Activated naive CD8-positive, alpha-beta T cell treated with anti-CD3 and anti-CD28 coated beads, Interleukin-2, amount 10 ng/mL, durations not matched to agents 7 days and 5 days (primary cell): ENCODE data around the gene KCNK18. TPM values are rescaled to one million over a fixed set of nuclear protein-coding genes. Genes with fewer than 3 reads are reported as not detected.
"Not testable (repeated sequence)": the region's sequence is repeated elsewhere in the genome, so short reads cannot be mapped to it uniquely, and the experiment has no call there.

Experiments used
- ATAC-seq: fragments of 150-1000 bp; cut with Tn5 transposase; one replicate; pipeline ENCODE4 v1.10.0; 2021; ENCODE audit warnings: low read depth, moderate library complexity
- POLR2A ChIA-PET: fragments of 350-600 bp; sonication (Branson Sonifier 250); formaldehyde crosslinking; loops from one replicate; lab custom pipeline; 2021; ENCODE audit warnings: antibody characterized with exemption; lab: Charles Lee
- DNase-seq: peaks from one replicate; pipeline ENCODE4 v3.0.0; 2021
- H3K27ac Mint-ChIP-seq: one replicate; pipeline ENCODE4 v1.8.0; 2022; ENCODE audit warnings: mild to moderate bottlenecking, mixed read lengths
- H3K27me3 Mint-ChIP-seq: one replicate; pipeline ENCODE4 v1.8.0; 2022; ENCODE audit warnings: mild to moderate bottlenecking, moderate library complexity, mixed read lengths
- H3K36me3 Mint-ChIP-seq: one replicate; pipeline ENCODE4 v1.8.0; 2021; ENCODE audit warnings: mild to moderate bottlenecking, mixed read lengths
- H3K4me1 Mint-ChIP-seq: one replicate; pipeline ENCODE4 v1.8.0; 2021; ENCODE audit warnings: mixed read lengths
- H3K4me3 Mint-ChIP-seq: one replicate; pipeline ENCODE4 v1.8.0; 2022; ENCODE audit warnings: mild to moderate bottlenecking, moderate library complexity, mixed read lengths
- H3K9me3 Mint-ChIP-seq: one replicate; pipeline ENCODE4 v1.8.0; 2021; ENCODE audit warnings: mixed read lengths
- total RNA-seq, 2 experiments: library from RNA; stranded (reverse); gene quantifications; one replicate each; pipeline ENCODE4 v1.2.3, GENCODE V29; 2021

KCNK18 gene
- total RNA-seq, 2 experiments from 2014 or later = not detected

DNA sequence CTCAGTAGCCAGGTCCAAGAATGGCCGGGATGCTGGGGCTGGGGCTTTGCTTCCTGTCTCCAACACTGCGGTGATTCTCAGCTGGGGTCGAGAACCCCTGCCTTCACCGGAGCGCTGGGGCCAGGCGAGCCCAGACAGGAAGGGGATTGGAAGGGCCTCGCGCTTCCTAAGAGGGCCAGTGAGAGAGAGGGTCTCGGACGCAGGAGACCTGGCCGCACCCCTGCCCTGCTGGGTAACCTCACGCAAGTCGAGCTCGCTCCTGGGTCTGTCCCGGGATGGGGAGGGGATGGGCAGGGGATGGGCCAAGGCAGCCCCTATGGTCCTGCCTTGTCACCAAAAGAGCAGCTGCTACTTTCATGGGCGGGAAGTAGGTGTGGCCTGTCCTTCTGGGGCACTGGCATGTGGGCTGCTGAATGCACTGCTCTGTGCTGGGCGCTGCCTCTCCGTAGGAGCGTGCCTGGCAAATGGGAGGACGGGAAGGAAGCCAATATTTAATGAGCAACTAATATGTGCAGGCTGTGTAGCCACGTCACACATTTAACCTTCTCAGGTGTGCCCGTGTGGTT is 20.0 kb downstream of the KCNK18 start:
- H3K9me3 Mint-ChIP-seq = peaks cover 2% of the 10 kb centered on the region
- no peak overlapping the region for H3K27ac Mint-ChIP-seq
- ATAC-seq (peak; percentile 48), DNase-seq (peak; percentile 49)
- POLR2A ChIA-PET = interaction anchor here (1.4 kb wide), 1 partner anchor 102 kb away, joined by 6 read pairs; no protein-coding TSS in a partner anchor
- H3K4me3 Mint-ChIP-seq = peak overlapping the region; percentile 76
- H3K36me3 Mint-ChIP-seq = no peaks in the 10 kb centered on the region
- peaks cover 2% of the 10 kb centered on the region for H3K4me1 Mint-ChIP-seq
- H3K27me3 Mint-ChIP-seq = peaks cover 38% of the 10 kb centered on the region

- Mint-ChIP-seq H3K27me3 (peaks cover 31% of the 10 kb centered on the region), H3K9me3 (no peaks in the 10 kb centered on the region), H3K36me3 (no peaks in the 10 kb centered on the region), H3K4me3 (no peak overlapping the region), H3K4me1 (peaks cover 2% of the 10 kb centered on the region), H3K27ac (no peak overlapping the region)
- ATAC-seq = no peak
- POLR2A ChIA-PET = no interaction called here
- DNase-seq = no peak
Observed at GRCh38 chr10:117218654-117219053, 21.4 kb downstream of the KCNK18 start.

DNA sequence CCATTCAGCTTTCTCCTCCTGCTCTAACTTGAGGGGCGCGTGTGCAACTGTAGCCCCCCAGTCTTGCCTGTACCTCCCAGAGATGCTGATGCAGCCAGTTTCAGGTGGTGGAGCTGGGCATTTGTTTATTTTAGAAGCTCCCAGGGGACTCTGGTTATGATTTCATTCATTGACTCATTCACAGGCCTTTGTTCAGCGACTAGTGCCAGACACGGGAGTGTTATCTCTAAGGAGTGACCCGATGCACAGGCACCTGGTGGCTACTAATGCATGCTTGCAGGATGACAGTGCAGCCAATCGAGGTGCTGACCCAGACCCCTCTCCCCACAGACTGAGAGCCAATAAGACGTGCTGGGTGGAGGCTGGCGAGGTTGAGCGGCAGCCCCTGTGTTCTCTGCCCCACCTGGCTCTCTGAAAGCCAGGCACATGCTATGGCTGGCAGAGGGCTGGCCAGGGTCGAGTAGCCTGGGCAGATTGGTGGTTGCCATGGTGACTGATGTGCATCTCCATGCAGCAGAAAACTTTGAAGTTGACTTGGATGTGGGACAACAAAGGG is 23.9 kb downstream of the KCNK18 start:
- Mint-ChIP-seq H3K4me1 (peaks cover 2% of the 10 kb centered on the region), H3K36me3 (no peaks in the 10 kb centered on the region), H3K9me3 (no peaks in the 10 kb centered on the region), H3K27me3 (peaks cover 17% of the 10 kb centered on the region), H3K27ac (peak overlapping the region; percentile 13), H3K4me3 (no peak overlapping the region)
- DNase-seq = no peak
- POLR2A ChIA-PET = no interaction called here
- no peak for ATAC-seq

DNA sequence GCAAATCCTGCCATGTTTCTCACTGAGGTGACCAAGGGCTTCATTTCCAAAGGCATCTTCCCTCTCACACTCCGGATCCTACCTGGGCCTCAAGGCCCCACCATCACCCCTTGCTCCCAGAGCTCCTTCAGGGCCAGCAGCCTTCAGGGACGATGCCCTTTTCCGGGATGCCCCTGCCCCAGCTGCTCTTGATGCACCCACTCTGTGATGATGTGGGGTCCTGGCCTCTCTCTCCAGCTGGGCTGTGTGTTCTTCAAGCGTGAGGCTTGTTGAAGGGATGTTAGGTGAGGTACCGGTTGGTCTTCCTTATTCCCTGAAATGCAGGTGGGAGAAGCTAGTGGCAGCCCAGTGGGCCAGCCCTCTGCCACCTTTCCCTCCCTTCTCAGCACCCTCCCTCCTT is 25.3 kb downstream of the KCNK18 start:
- POLR2A ChIA-PET = no interaction called here
- H3K36me3 Mint-ChIP-seq = no peaks in the 10 kb centered on the region
- H3K27ac Mint-ChIP-seq = no peak overlapping the region
- no peaks in the 10 kb centered on the region for H3K4me1 Mint-ChIP-seq
- H3K9me3 Mint-ChIP-seq = no peaks in the 10 kb centered on the region
- no peak overlapping the region for H3K4me3 Mint-ChIP-seq
- no peak for DNase-seq
- ATAC-seq = no peak
- H3K27me3 Mint-ChIP-seq = peaks cover 17% of the 10 kb centered on the region

DNA sequence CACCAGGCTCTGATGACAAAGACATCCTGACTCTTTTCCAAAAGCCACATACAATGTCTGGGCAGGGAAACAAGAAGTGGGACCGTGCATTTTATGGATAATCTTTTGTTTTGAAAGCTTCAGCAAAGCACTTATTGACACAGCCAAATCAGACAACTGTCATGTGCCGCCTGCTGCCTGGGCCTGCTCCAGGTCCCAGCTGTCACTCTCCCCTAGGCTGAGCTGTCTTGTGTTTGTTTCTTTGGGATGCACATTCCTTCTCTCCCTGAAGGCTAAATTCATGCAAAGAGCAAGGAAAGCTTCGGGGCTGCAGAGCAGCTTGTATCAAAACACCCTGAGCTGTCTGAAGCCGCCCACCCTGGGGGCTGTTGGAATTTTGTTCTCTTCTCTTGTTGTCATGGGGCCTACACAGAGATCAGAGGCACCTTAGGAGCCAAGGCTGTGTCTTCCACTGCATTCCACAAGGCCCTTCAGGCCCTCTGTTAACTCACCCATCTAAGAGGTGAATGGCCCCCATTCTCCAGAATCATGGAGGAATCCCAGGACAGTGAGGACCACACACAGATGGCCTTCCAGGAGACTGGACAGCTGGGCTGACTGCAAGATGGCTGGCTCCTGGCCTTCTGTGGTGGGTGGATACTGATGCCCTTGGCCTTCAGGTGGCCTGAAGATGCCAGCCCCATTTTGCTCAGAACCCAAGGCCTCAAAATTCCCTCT is 25.8 kb downstream of the KCNK18 start:
- Mint-ChIP-seq H3K4me3 (no peak overlapping the region), H3K27ac (no peak overlapping the region), H3K9me3 (no peaks in the 10 kb centered on the region), H3K36me3 (no peaks in the 10 kb centered on the region), H3K27me3 (peaks cover 17% of the 10 kb centered on the region), H3K4me1 (no peaks in the 10 kb centered on the region)
- ATAC-seq (no peak), DNase-seq (no peak)
- POLR2A ChIA-PET = no interaction called here

GRCh38 chr10:117223693-117224430 is 26.6 kb downstream of the KCNK18 start:
- POLR2A ChIA-PET = no interaction called here
- DNase-seq (no peak), ATAC-seq (no peak)
- Mint-ChIP-seq H3K4me3 (no peak overlapping the region), H3K27me3 (peaks cover 17% of the 10 kb centered on the region), H3K27ac (no peak overlapping the region), H3K9me3 (no peaks in the 10 kb centered on the region), H3K36me3 (no peaks in the 10 kb centered on the region), H3K4me1 (no peaks in the 10 kb centered on the region)

DNA sequence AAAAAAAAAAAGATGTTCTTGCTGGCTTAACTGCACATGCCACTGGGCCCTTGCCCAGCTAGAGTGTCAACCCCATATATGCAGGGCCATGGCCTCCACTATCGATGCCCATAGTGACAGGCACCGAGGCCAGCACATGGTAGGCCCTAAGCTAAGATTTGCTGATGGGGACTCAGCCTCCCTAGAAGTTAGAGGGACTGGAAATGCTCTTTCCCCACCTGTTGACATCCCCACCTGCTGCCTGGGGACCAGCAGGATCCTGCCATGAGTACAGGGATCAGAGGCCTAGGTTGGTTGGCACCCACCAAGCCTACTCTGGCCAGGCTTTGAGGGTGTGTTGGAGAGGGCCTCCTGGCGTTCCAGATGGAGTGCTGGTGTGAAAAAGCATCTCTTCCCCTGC is 27.6 kb downstream of the KCNK18 start:
- Mint-ChIP-seq H3K27me3 (peaks cover 17% of the 10 kb centered on the region), H3K36me3 (no peaks in the 10 kb centered on the region), H3K4me1 (no peaks in the 10 kb centered on the region), H3K27ac (no peak overlapping the region), H3K9me3 (no peaks in the 10 kb centered on the region), H3K4me3 (no peak overlapping the region)
- DNase-seq = no peak
- no peak for ATAC-seq
- POLR2A ChIA-PET = no interaction called here

- Mint-ChIP-seq H3K27me3 (peaks cover 19% of the 10 kb centered on the region), H3K4me3 (no peak overlapping the region), H3K4me1 (no peaks in the 10 kb centered on the region), H3K27ac (no peak overlapping the region), H3K36me3 (no peaks in the 10 kb centered on the region), H3K9me3 (no peaks in the 10 kb centered on the region)
- ATAC-seq (no peak), DNase-seq (no peak)
- POLR2A ChIA-PET = interaction anchor here (0.9 kb wide), 1 partner anchor 9 kb away, joined by 3 read pairs; no protein-coding TSS in a partner anchor
Observed at GRCh38 chr10:117226813-117227451, 29.6 kb downstream of the KCNK18 start.

DNA sequence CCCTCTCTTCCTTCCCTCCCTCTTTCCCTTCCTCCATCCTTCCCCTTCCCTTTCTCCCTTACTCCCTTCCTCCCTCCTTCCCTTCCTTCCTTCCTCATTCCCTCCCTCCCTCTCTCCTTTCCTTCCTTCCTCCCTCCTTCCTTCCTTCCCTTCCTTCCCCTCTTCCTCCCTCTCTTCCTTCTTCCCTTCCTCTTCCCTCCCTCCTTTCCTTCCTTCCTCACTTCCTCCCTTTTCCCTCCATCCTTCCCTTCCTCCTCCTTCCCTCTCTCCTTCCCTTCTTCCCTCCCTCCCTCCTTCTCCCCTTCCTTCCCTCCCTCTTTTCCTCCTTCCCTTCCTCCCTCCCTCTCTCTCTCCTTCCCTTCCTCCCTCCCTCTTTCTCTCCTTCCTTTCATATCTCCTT is 30.9 kb downstream of the KCNK18 start:
- H3K36me3 Mint-ChIP-seq = no peaks in the 10 kb centered on the region
- H3K4me1 Mint-ChIP-seq = no peaks in the 10 kb centered on the region
- H3K9me3 Mint-ChIP-seq = no peaks in the 10 kb centered on the region
- no peak overlapping the region for H3K4me3 Mint-ChIP-seq
- DNase-seq (no peak), ATAC-seq (no peak)
- peaks cover 21% of the 10 kb centered on the region for H3K27me3 Mint-ChIP-seq
- H3K27ac Mint-ChIP-seq = no peak overlapping the region
- POLR2A ChIA-PET = no interaction called here

GRCh38 chr10:117230107-117230506 is 32.8 kb downstream of the KCNK18 start:
- H3K27me3 Mint-ChIP-seq = peaks cover 28% of the 10 kb centered on the region
- H3K4me3 Mint-ChIP-seq, H3K4me1 Mint-ChIP-seq, DNase-seq, H3K27ac Mint-ChIP-seq, H3K36me3 Mint-ChIP-seq, ATAC-seq, H3K9me3 Mint-ChIP-seq, POLR2A ChIA-PET: not testable (repeated sequence)

DNA sequence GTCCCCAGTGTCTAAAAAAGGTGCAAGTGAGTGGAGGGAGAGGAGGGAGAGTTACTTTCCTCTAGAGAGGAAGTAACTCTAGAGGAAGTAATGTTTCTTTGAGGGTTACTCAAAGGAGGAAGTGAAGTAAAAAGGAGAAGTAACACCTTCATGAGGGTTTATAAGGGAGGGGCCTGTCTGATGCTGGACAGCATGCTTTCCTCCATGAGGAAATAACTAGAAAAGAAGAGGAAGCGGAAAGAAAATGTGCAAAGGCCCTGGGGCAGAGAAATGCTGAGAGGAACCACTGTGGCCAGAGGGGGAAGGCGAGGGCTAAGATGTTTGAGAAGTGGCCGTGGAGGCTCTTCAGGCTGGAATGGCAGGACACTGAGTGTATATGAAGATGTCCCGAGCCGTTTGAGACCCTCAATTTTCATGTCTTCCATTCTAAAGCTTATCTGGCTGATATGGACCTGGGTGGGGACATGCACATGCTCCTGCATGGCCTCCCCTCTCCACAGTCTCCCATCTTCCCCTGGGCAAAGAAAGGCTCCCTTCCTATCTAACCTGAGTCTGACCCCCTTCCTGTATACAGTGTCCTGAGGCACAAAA is 40.2 kb downstream of the KCNK18 start:
- Mint-ChIP-seq H3K36me3 (no peaks in the 10 kb centered on the region), H3K4me1 (peaks cover 9% of the 10 kb centered on the region), H3K27me3 (peaks cover 40% of the 10 kb centered on the region), H3K4me3 (no peak overlapping the region), H3K27ac (no peak overlapping the region), H3K9me3 (peaks cover 1% of the 10 kb centered on the region)
- ATAC-seq (no peak), DNase-seq (no peak)
- POLR2A ChIA-PET = no interaction called here

DNA sequence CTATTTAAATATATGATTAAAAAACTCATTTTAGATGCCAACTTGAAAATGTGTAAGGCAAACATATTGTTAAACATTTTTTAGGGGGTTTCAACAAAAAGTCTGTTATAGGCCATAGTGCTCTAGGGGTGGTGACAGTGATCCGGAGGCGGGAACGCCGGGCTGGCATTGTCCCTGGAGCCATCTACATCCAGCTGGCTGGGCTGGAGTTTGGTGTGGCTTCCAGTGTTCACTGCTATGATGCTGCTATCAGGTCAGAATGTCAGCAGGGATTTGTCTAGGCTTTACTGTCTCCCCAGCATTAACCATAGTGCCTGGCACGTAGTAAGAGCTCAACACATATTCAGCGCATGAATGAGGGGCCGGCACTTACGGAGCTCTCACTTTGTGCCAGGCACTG is 41.8 kb downstream of the KCNK18 start:
- Mint-ChIP-seq H3K9me3 (peaks cover 1% of the 10 kb centered on the region), H3K27ac (no peak overlapping the region), H3K36me3 (no peaks in the 10 kb centered on the region), H3K27me3 (peaks cover 45% of the 10 kb centered on the region), H3K4me3 (no peak overlapping the region), H3K4me1 (peaks cover 9% of the 10 kb centered on the region)
- ATAC-seq = no peak
- DNase-seq = no peak
- POLR2A ChIA-PET = no interaction called here
